Endometrial microvascular endothelial cells (primary cell): ENCODE results near the gene TRIOBP. TPM values are rescaled to one million over a fixed set of nuclear protein-coding genes. Genes with fewer than 3 reads are reported as not detected.
"Not testable (repeated sequence)": the region's sequence is repeated elsewhere in the genome, so short reads cannot be mapped to it uniquely, and the experiment has no call there.

Experiments used
- in situ Hi-C: cut with HindIII; loops from 2 replicates; pipeline ENCODE4 v1.10.0; 2017; ENCODE audit warnings: low sequenced_read_pairs, low pct_unique_long_range_greater_than_20kb; ENCODE audit errors: inconsistent ontology term
- total RNA-seq: library from RNA; depleted of rRNA; stranded (reverse); fragments of >200 nt; gene quantifications from one replicate; pipeline ENCODE4 v1.2.3, GENCODE V29; 2015; ENCODE audit errors: inconsistent ontology term

The TRIOBP gene
- total RNA-seq, 1 donor from 2014 or later = 135 TPM

DNA sequence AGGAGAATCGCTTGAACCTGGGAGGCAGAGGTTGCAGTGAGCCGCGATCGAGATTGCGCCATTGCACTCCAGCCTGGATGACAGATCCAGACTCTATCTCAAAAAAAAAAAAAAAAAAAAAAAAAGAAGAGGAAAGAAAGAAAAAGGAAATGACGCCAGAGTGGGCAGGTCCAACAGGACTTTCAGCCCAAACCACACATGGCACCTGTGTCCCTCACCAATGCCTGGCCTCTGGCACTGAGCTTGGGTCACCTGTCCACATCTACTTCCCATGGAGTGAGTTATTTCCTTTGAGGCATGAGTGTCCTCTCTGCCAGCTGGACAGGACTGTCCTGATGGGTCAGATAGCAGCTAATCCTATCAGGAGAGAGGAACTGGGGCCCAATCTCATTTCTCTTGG lies 95.6 kb downstream of the TRIOBP start:
- in situ Hi-C loops = no loop called here

GRCh38 chr22:37794376-37794775 lies 97.5 kb downstream of the TRIOBP start:
- in situ Hi-C loops = no loop called here

GRCh38 chr22:37796079-37796478 lies 99.2 kb downstream of the TRIOBP start:
- in situ Hi-C loops = no loop called here

GRCh38 chr22:37797259-37797658 lies 100.4 kb downstream of the TRIOBP start:
- in situ Hi-C loops = not testable (repeated sequence)

- in situ Hi-C loops = no loop called here
Measured at GRCh38 chr22:37797874-37798500, 101.1 kb downstream of the TRIOBP start.

- in situ Hi-C loops = not testable (repeated sequence)
Measured at GRCh38 chr22:37799979-37800378, 103.1 kb downstream of the TRIOBP start.

DNA sequence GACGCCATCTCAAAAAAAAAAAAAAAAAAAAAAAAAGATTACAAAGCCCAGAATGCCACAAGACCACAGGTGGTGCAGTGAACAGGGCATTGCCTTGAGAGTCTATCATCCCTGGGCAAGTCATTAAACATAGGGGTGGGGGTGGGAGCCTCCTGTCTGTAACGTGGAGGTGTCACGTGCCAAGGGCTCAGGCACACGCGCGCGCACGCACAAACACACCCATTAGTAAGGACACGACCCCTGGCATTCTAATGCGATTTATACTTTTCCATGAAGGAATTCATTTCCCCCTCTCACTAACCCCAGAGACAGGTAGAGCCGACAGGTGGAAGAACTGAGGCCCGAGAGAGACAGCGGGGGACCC lies 105.1 kb downstream of the TRIOBP start:
- in situ Hi-C loops = no loop called here

DNA sequence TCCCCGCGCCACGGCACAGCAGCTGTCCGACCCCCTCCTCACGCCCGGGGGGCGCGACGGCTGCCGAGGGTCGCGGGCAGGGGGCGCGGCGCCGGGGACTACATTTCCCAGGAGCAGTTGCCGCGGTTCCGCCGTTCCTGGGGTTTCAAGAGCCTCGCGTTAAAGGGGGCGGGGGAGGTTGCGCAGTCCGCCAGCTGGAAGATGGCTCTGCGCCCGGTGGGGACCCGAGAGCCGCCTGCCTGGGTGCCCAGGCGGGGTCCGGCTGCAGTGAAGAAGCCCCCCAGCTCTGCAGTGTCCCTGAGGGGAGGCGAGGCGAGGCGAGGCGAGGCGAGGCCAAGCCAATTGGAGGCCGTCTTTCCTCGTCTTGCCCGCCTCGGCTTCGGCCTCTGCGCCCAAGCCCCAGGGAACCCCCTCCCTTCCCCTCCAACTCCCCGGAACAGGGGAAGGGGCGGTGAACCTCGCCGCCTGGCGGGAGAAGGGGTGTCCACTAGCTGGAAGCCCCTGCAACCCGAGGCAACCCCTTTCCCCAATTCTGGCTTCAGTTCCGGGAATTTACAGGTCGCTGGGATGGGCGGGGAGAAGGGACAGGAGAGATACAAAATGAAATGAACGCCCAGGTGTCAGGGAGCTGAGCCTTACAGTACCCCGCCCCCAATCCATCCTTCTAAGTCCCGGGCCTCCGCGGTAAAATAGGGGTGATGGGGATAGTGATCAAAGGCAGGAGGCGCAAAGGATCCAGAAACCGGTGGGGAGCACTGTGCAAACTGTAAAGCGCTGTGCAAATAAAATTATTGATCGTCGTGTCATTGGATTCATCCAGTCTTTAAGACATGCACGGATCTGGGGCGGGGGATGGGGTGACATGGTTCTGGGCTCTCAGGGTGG lies 105.7 kb downstream of the TRIOBP start:
- in situ Hi-C loops = no loop called here

DNA sequence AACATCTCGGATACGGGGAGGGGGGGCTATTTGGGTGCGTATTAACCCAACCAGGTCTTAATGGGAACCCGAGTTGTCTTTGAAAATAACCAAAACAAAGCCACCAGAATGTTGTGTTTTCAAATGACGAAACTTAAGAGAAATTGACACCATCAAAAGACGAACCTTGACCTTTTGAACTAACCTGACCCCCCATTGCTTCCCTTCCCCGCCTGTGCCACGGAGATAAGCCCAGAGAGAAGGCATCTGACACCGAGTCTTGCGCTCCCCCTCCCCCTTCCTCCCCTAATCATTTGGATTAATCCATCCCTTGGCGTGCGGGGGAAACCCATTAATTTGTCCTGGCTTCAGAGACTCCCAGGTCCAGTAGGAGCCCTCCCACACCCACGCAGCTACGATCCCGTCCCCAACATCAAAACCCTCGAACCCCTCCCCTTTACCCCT lies 106.4 kb downstream of the TRIOBP start:
- in situ Hi-C loops = no loop called here

- in situ Hi-C loops = no loop called here
Measured at GRCh38 chr22:37803639-37804351, 106.9 kb downstream of the TRIOBP start.

GRCh38 chr22:37804352-37804880 lies 107.6 kb downstream of the TRIOBP start:
- in situ Hi-C loops = no loop called here

GRCh38 chr22:37804881-37805809 lies 108.3 kb downstream of the TRIOBP start:
- in situ Hi-C loops = no loop called here

DNA sequence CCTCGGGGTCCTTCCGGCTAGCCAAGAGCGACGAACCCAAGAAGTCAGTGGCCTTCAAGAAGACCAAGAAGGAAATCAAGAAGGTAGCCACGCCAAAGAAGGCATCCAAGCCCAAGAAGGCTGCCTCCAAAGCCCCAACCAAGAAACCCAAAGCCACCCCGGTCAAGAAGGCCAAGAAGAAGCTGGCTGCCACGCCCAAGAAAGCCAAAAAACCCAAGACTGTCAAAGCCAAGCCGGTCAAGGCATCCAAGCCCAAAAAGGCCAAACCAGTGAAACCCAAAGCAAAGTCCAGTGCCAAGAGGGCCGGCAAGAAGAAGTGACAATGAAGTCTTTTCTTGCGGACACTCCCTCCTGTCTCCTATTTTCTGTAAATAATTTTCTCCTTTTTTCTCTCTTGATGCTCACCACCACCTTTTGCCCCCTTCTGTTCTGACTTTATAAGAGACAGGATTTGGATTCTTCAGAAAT lies 109.0 kb downstream of the TRIOBP start:
- in situ Hi-C loops = no loop called here

DNA sequence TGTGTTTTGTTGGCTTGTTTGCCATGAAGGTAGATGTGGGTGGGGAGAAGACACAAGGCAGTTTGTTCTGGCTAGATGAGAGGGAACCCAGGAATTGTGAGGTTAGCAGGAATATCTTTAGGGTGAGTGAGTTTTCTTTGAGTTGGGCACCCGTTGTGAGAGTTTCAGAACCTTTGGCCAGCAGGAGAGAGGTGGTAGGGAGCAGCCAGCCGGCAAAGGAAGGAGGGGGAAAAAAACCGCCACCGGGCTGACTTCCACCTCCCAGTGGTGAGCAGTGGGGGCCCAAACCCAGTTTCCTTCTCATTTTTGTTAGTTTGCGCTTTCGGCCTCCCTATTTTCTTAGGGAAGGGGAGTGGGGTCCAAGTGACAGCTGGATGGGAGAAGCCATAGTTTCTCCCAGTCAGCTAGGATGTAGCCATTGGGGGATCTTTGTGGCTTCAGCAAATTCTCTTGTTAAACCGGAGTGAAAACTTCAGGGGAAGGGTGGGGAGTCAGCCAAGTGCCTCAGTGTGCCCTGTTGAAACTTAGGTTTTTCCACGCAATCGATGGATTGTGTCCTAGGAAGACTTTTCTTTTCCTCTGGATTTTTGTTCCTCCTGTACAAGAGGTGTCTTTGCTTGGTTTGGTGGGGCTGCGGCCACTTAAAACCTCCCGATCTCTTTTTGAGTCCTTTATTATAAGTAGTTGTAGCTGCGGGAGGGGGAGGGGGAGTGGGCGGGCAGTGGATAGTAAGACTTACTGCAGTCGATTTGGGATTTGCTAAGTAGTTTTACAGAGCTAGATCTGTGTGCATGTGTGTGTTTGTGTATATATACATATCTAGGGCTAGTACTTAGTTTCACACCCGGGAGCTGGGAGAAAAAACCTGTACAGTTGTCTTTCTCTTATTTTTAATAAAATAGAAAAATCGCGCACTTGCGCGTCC lies 109.8 kb downstream of the TRIOBP start:
- in situ Hi-C loops = no loop called here

- in situ Hi-C loops = no loop called here
Measured at GRCh38 chr22:37807410-37808293, 110.8 kb downstream of the TRIOBP start, which contains the start of gene GCAT. TSS of gene GCAT (plus strand) at chr22:37807934. CDS start at chr22:37807968, 34 bp downstream.

GRCh38 chr22:37808294-37808657 lies 111.4 kb downstream of the TRIOBP start:
- in situ Hi-C loops = no loop called here
